SU-DHL-6 (cell line): Measurements from ENCODE around the gene GPR137.

Experiments
- H2AFZ ChIP-seq: fragments of 200-600 bp; sonication (generic); 2 replicates; pipeline ENCODE4 v1.6.1; 2014; ENCODE audit warnings: low read depth, mild to moderate bottlenecking, moderate library complexity, mixed read lengths, antibody characterized with exemption, low read length; ENCODE audit not compliant: severe bottlenecking
- H3F3A ChIP-seq: fragments of 200-600 bp; shearing (Covaris generic); 2 replicates; pipeline ENCODE4 v1.6.0; 2016; ENCODE audit warnings: antibody characterized with exemption, mild to moderate bottlenecking; ENCODE audit not compliant: insufficient read depth
- H3K27ac ChIP-seq: fragments of 200-600 bp; sonication (generic); 2 replicates; pipeline ENCODE4 v1.5.1; 2016; ENCODE audit warnings: low read depth, mild to moderate bottlenecking, low read length, moderate library complexity, mixed read lengths
- H3K27me3 ChIP-seq: fragments of 200-600 bp; sonication (generic), shearing (Covaris generic); 2 replicates; pipeline ENCODE4 v1.6.0; 2014; ENCODE audit warnings: mild to moderate bottlenecking, low read length
- H3K36me3 ChIP-seq: fragments of 200-600 bp; sonication (generic); 2 replicates; pipeline ENCODE4 v1.6.1; 2014; ENCODE audit warnings: mild to moderate bottlenecking, low read length, mixed read lengths
- H3K4me2 ChIP-seq: fragments of 300-600, 200-600 bp; shearing (Covaris generic), sonication (generic); 2 replicates; pipeline ENCODE4 v1.6.0; 2014; ENCODE audit warnings: low read length, low read depth, mild to moderate bottlenecking; ENCODE audit not compliant: poor library complexity, severe bottlenecking
- H3K4me3 ChIP-seq: fragments of 200-600 bp; sonication (generic); 2 replicates; pipeline ENCODE4 v1.5.1; 2014; ENCODE audit warnings: antibody characterized with exemption, low read length, mild to moderate bottlenecking, mixed read lengths; ENCODE audit not compliant: insufficient read depth, poor library complexity, severe bottlenecking
- H3K79me2 ChIP-seq: fragments of 200-600 bp; sonication (generic); 2 replicates; pipeline ENCODE4 v1.6.1; 2014; ENCODE audit warnings: mild to moderate bottlenecking, low read length, moderate library complexity; ENCODE audit not compliant: insufficient read depth
- H3K9ac ChIP-seq: fragments of 200-600 bp; sonication (generic); 2 replicates; pipeline ENCODE4 v1.7.0; 2014; ENCODE audit warnings: mild to moderate bottlenecking, low read length
- H3K9me2 ChIP-seq: fragments of 200-600 bp; sonication (generic); replicated peaks from 2 replicates; pipeline ENCODE4 v1.6.1; 2014; ENCODE audit warnings: low read length; ENCODE audit not compliant: insufficient read depth
- H3K9me3 ChIP-seq: fragments of 200-600 bp; sonication (generic); 2 replicates; pipeline ENCODE4 v1.6.1; 2014; ENCODE audit warnings: low read length, mixed read lengths; ENCODE audit not compliant: insufficient read depth
- H4K20me1 ChIP-seq: fragments of 200-600 bp; sonication (generic); 2 replicates; pipeline ENCODE4 v1.6.1; 2014; ENCODE audit warnings: low read depth, mild to moderate bottlenecking, antibody characterized with exemption, low read length, moderate library complexity, mixed read lengths
- CTCF ChIP-seq: fragments of 200-600 bp; sonication (generic); IDR thresholded peaks from one replicate; pipeline ENCODE4 v1.5.1; 2017; ENCODE audit warnings: antibody characterized with exemption, mild to moderate bottlenecking, low read length, moderate library complexity; ENCODE audit not compliant: insufficient read depth, poor library complexity, severe bottlenecking
- EZH2phosphoT487 ChIP-seq: fragments of 200-600 bp; sonication (generic), shearing (Covaris generic); conservative IDR thresholded peaks from 2 replicates; pipeline ENCODE4 v1.6.1; 2018; ENCODE audit warnings: mild to moderate bottlenecking, antibody characterized with exemption, low read length, moderate library complexity, mixed read lengths

GPR137 gene

DNA sequence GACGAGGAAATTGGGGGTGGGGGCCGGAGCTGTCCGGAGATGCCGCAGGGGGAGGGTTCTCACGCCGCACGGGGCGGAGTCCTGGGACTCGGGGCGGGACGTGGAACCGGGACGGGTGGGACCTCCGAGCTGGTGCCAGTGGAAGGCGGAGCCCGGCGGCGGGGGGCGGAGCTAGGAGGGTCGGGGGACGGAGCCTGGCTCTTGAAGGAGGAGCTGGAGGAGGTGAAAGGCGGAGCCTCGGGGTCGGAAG, 44.5 kb upstream of the GPR137 start:
- Histone ChIP-seq H3K27me3 (no peaks in the 10 kb centered on the region), H3F3A (peaks cover 54% of the 10 kb centered on the region), H3K4me3 (peak overlapping the region; percentile 61), H4K20me1 (no peaks in the 10 kb centered on the region), H3K4me2 (peak overlapping the region; percentile 61), H3K9me2 (no peaks in the 10 kb centered on the region), H3K27ac (peak overlapping the region; percentile 86), H3K79me2 (peaks cover 21% of the 10 kb centered on the region), H3K36me3 (no peaks in the 10 kb centered on the region), H3K9ac (peak overlapping the region; percentile 72), H2AFZ (no peak overlapping the region), H3K9me3 (no peaks in the 10 kb centered on the region)
- TF ChIP-seq EZH2phosphoT487, result no peak
- no peak for TF ChIP-seq CTCF

DNA sequence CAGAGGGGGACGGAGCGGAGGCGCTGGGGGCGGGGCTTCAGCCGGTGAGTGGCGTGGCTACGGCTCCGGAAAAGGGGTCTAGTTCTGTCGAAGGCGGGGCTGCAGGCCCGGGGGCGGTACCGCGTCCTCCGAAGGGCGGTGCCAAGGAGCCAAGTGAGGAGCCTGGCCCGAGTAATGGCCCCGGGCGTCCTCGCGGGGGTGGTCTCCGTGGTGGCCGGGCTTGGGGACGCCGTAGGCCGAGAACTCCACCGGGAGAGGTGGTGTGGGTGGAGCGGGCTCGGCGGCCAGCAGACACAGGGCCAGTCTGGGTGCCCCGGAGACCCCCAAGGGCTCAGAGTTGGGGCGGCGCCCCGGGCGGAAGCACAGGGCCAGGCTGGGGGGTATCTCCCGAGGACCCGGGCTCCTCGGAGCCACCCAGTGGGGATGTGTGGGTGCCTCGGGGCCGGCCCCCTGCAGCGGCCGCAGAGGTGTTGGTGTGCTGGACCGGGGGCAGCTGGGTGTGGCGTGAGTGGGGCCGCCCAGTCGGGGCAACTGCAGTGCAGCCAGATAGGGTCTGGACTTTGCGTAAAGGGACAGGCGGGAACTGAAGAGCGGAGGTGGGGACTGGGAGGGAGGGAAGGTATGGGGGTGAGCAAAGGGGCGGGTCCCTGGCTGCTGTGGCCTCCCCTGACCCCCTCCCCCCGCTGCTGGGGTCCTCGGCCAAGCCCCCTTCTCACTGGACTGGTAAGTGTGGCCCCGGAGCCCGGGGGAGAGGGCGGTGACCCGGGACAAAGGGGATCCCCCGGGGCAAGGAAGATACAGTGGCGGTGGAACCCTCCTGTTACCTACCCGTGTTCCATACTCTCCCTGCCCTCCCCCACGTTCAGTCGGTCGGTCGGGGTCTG, 43.9 kb upstream of the GPR137 start:
- Histone ChIP-seq H3K4me3 (peak overlapping the region; percentile 78), H3K9me2 (no peaks in the 10 kb centered on the region), H3K27me3 (no peaks in the 10 kb centered on the region), H3F3A (peaks cover 54% of the 10 kb centered on the region), H3K79me2 (peaks cover 22% of the 10 kb centered on the region), H3K9ac (peak overlapping the region; percentile 72), H3K4me2 (peak overlapping the region; percentile 93), H3K9me3 (no peaks in the 10 kb centered on the region), H3K36me3 (no peaks in the 10 kb centered on the region), H3K27ac (peak overlapping the region; percentile 71), H4K20me1 (no peaks in the 10 kb centered on the region), H2AFZ (no peak overlapping the region)
- TF ChIP-seq EZH2phosphoT487, result no peak
- no peak for TF ChIP-seq CTCF

DNA sequence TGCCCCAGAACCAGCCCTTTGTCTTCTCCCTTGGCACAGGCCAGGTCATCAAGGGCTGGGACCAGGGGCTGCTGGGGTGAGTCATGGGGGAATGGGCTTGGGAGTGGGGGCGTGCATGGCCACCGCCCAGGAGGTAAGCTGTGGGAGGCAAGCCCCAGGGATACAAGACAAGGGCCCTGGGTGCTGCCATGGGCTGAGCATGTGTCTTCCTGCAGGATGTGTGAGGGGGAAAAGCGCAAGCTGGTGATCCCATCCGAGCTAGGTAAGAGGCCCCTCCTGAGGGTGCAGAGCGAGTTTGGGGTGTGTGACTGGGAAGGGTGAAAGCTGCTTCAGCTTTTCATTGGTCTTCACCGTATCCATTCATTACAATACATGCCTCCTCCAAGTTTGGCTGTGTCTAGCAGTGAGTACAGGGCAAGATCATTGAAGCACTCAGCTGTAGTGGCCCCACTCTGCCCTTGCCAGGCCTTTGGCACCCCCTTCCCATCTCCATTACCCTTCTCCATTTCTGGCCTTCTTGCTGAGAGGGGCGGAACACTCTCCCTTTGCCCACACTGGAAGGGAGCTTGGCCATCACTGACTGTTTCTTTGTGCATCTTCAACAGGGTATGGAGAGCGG, 42.3 kb upstream of the GPR137 start:
- Histone ChIP-seq H4K20me1 (no peaks in the 10 kb centered on the region), H3K4me2 (no peak overlapping the region), H3K36me3 (no peaks in the 10 kb centered on the region), H3K27ac (peak overlapping the region; percentile 18; the same call in 1 of the 2 replicates), H3K4me3 (no peak overlapping the region), H2AFZ (no peak overlapping the region), H3K9ac (no peak overlapping the region), H3K27me3 (no peaks in the 10 kb centered on the region), H3K9me3 (no peaks in the 10 kb centered on the region), H3K79me2 (peaks cover 22% of the 10 kb centered on the region), H3F3A (peaks cover 61% of the 10 kb centered on the region), H3K9me2 (no peaks in the 10 kb centered on the region)
- TF ChIP-seq EZH2phosphoT487 (no peak), CTCF (no peak)
